A172 (cell line): ENCODE measurements around the gene GPC1. TPM values are rescaled to one million over a fixed set of nuclear protein-coding genes. Genes with fewer than 3 reads are reported as not detected.

Experiments
- DNase-seq: peaks from one replicate; pipeline ENCODE4 v3.0.0-alpha.2; 2015; ENCODE audit warnings: low spot score
- total RNA-seq: library from RNA; depleted of rRNA; stranded (reverse); fragments of >200 nt; shearing (Covaris generic); gene quantifications from 2 replicates; pipeline ENCODE4 v1.2.3, GENCODE V29; 2014

The GPC1 gene
- total RNA-seq, 1 experiment from 2014 or later: 182 TPM

GRCh38 chr2:240411261-240412160 is 24.0 kb upstream of the GPC1 start:
- no peak for DNase-seq

- DNase-seq: no peak
These were observed 23.1 kb upstream of the GPC1 start for GRCh38 chr2:240412211-240412861.

- no peak for DNase-seq
These were observed 22.3 kb upstream of the GPC1 start for GRCh38 chr2:240412975-240413812.

- no peak for DNase-seq
These were observed 21.5 kb upstream of the GPC1 start for GRCh38 chr2:240413813-240414429.

- no peak for DNase-seq
These were observed 18.6 kb upstream of the GPC1 start for GRCh38 chr2:240416821-240417220.

- DNase-seq: no peak
These were observed 17.2 kb upstream of the GPC1 start for GRCh38 chr2:240418311-240418710.

GRCh38 chr2:240419271-240419670 is 16.2 kb upstream of the GPC1 start:
- DNase-seq: no peak

GRCh38 chr2:240419723-240420122 is 15.7 kb upstream of the GPC1 start:
- no peak for DNase-seq

GRCh38 chr2:240420206-240421104 is 15.0 kb upstream of the GPC1 start:
- DNase-seq: no peak

- DNase-seq: no peak
These were observed 14.1 kb upstream of the GPC1 start for GRCh38 chr2:240421381-240421780.

- DNase-seq: no peak
These were observed 12.7 kb upstream of the GPC1 start for GRCh38 chr2:240422658-240423329.

- DNase-seq: no peak
These were observed 11.7 kb upstream of the GPC1 start for GRCh38 chr2:240423788-240424191.

GRCh38 chr2:240424341-240425235 is 10.9 kb upstream of the GPC1 start:
- DNase-seq: no peak

- DNase-seq: no peak
These were observed 10.2 kb upstream of the GPC1 start for GRCh38 chr2:240425236-240425615.

- no peak for DNase-seq
These were observed 9.8 kb upstream of the GPC1 start for GRCh38 chr2:240425697-240426096.

GRCh38 chr2:240426845-240427721 is 8.4 kb upstream of the GPC1 start:
- DNase-seq: no peak

GRCh38 chr2:240427729-240428128 is 7.7 kb upstream of the GPC1 start:
- DNase-seq: no peak

- DNase-seq: no peak
These were observed 7.2 kb upstream of the GPC1 start for GRCh38 chr2:240428245-240428644.
